22Rv1 (cell line): ENCODE measurements around the gene MTHFD1L.
"Not testable (repeated sequence)": the region's sequence is repeated elsewhere in the genome, so short reads cannot be mapped to it uniquely, and the experiment has no call there.

ENCODE experiments used
- H3K27ac ChIP-seq: fragments of 450-650 bp; 2 replicates; pipeline ENCODE4 v1.5.1; 2017
- ZFX ChIP-seq: fragments of 450-650 bp; IDR thresholded peaks from 2 replicates; pipeline ENCODE4 v1.6.1; 2017; ENCODE audit warnings: antibody characterized with exemption, borderline replicate concordance
- TF ChIP-seq, protein P1 (sequence below): fragments of 450-650 bp; IDR thresholded peaks from 2 replicates; pipeline ENCODE4 v1.5.1; 2017; ENCODE audit warnings: mild to moderate bottlenecking

Gene MTHFD1L

DNA sequence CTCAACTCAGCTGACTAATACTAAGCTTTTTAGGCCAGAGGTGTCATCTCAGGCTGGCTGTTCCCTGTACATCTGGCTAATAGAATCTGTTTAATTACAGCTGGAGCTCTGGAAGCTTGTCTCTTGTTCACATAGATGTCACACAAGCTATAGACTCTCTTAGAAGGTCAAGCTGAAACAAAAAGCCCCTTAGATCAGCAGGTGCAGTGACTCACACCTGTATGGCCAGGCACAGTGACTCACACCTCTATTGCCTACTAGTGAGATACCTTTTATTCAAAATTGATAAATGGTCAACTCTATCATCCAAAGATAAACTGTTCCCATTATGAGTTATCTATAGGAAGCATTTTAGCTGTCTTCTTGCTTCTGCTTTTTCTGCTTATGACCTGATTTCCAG is 29.9 kb upstream of the MTHFD1L start:
- H3K27ac ChIP-seq, result no peak overlapping the region
- TF ChIP-seq, protein P1, sequence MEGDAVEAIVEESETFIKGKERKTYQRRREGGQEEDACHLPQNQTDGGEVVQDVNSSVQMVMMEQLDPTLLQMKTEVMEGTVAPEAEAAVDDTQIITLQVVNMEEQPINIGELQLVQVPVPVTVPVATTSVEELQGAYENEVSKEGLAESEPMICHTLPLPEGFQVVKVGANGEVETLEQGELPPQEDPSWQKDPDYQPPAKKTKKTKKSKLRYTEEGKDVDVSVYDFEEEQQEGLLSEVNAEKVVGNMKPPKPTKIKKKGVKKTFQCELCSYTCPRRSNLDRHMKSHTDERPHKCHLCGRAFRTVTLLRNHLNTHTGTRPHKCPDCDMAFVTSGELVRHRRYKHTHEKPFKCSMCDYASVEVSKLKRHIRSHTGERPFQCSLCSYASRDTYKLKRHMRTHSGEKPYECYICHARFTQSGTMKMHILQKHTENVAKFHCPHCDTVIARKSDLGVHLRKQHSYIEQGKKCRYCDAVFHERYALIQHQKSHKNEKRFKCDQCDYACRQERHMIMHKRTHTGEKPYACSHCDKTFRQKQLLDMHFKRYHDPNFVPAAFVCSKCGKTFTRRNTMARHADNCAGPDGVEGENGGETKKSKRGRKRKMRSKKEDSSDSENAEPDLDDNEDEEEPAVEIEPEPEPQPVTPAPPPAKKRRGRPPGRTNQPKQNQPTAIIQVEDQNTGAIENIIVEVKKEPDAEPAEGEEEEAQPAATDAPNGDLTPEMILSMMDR, result no peak
- TF ChIP-seq ZFX, result no peak

DNA sequence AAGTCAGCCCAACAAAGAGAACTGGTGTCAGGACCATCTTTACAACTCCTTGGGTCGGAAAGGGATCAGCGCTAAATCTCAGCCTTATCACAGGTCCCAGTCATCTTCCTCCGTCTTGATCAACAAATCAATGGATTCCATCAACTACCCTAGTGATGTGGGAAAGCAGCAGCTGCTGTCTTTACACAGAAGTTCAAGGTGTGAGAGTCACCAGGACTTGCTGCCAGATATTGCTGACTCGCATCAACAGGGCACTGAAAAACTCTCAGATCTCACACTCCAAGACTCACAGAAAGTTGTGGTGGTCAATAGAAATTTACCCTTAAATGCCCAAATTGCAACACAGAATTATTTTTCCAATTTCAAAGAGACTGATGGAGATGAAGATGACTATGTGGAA is 25.3 kb upstream of the MTHFD1L start:
- TF ChIP-seq, protein P1, result no peak
- TF ChIP-seq ZFX, result no peak
- no peak overlapping the region for H3K27ac ChIP-seq

GRCh38 chr6:150841189-150841588 is 24.3 kb upstream of the MTHFD1L start:
- H3K27ac ChIP-seq, result no peak overlapping the region
- TF ChIP-seq, protein P1, result no peak
- no peak for TF ChIP-seq ZFX

- H3K27ac ChIP-seq, result no peak overlapping the region
- no peak for TF ChIP-seq ZFX
- TF ChIP-seq, protein P1, result no peak
These were observed 23.8 kb upstream of the MTHFD1L start for GRCh38 chr6:150841697-150842096.

- no peak for TF ChIP-seq ZFX
- H3K27ac ChIP-seq, result no peak overlapping the region
These were observed 21.1 kb upstream of the MTHFD1L start for GRCh38 chr6:150844371-150844770.

- TF ChIP-seq, protein P1, result no peak
- no peak for TF ChIP-seq ZFX
These were observed 18.9 kb upstream of the MTHFD1L start for GRCh38 chr6:150846641-150847040.

GRCh38 chr6:150848400-150848799 is 17.1 kb upstream of the MTHFD1L start:
- TF ChIP-seq, protein P1, result no peak
- TF ChIP-seq ZFX, result no peak
- no peak overlapping the region for H3K27ac ChIP-seq

More at GRCh38 chr6:150846641-150847040, 18.9 kb upstream of the MTHFD1L start:
- H3K27ac ChIP-seq, result no peak overlapping the region

- H3K27ac ChIP-seq, result not testable (repeated sequence)
These were observed 11.1 kb upstream of the MTHFD1L start for GRCh38 chr6:150854392-150854791.

DNA sequence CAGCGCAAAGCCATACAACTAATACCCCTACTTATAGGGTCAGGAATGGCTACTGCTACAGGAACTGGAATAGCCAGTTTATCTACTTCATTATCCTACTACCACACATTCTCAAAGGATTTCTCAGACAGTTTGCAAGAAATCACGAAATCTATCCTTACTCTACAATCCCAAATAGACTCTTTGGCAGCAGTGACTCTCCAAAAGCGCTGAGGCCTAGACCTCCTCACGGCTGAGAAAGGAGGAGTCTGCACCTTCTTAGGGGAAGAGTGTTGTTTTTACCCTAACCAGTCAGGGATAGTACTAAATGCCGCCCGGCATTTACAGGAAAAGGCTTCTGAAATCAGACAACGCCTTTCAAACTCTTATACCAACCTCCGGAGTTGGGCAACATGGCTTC is 10.3 kb upstream of the MTHFD1L start:
- H3K27ac ChIP-seq, result not testable (repeated sequence)
